Smooth muscle cell (in vitro differentiated cells): ENCODE results near the gene ZNF765. TPM values are rescaled to one million over a fixed set of nuclear protein-coding genes. Genes with fewer than 3 reads are reported as not detected.
"Not testable (repeated sequence)": the region's sequence is repeated elsewhere in the genome, so short reads cannot be mapped to it uniquely, and the experiment has no call there.

Experiments used
- DNase-seq: peaks from one replicate; lab custom pipeline; 2025; ENCODE audit not compliant: unreplicated experiment; lab: John Stamatoyannopoulos, UW
- H2AFZ ChIP-seq: fragments of 200-600 bp; sonication (generic); 2 replicates; pipeline ENCODE4 v1.6.0; 2016; ENCODE audit warnings: antibody characterized with exemption, low read depth, mild to moderate bottlenecking
- H3F3A ChIP-seq: fragments of 200-600 bp; sonication (generic); 2 replicates; pipeline ENCODE4 v1.6.0; 2017; ENCODE audit warnings: antibody characterized with exemption, low read depth
- H3K27ac ChIP-seq: fragments of 200-600 bp; sonication (generic); 2 replicates; pipeline ENCODE4 v1.5.1; 2016; ENCODE audit warnings: low read depth, mild to moderate bottlenecking
- H3K27me3 ChIP-seq: fragments of 200-600 bp; sonication (generic); 2 replicates; pipeline ENCODE4 v1.6.1; 2016; ENCODE audit warnings: low read depth, mild to moderate bottlenecking
- H3K36me3 ChIP-seq: fragments of 200-600 bp; sonication (generic); 2 replicates; pipeline ENCODE4 v1.5.1; 2016; ENCODE audit warnings: low read depth
- H3K4me1 ChIP-seq: fragments of 200-600 bp; sonication (generic); 2 replicates; pipeline ENCODE4 v1.5.1; 2016; ENCODE audit warnings: low read depth
- H3K4me2 ChIP-seq: fragments of 200-600 bp; sonication (generic); 2 replicates; pipeline ENCODE4 v1.6.0; 2016; ENCODE audit warnings: mild to moderate bottlenecking
- H3K4me3 ChIP-seq: fragments of 200-600 bp; sonication (generic); 2 replicates; pipeline ENCODE4 v1.5.1; 2016; ENCODE audit warnings: mild to moderate bottlenecking
- H3K79me2 ChIP-seq: fragments of 200-600 bp; sonication (generic); 2 replicates; pipeline ENCODE4 v1.6.0; 2016; ENCODE audit warnings: low read depth, mild to moderate bottlenecking
- H3K9ac ChIP-seq: fragments of 200-600 bp; sonication (generic); 2 replicates; pipeline ENCODE4 v1.6.0; 2016; ENCODE audit warnings: low read depth
- H3K9me3 ChIP-seq: fragments of 200-600 bp; sonication (generic); replicated peaks from 2 replicates; pipeline ENCODE4 v1.5.1; 2016; ENCODE audit warnings: low read depth
- H4K20me1 ChIP-seq: fragments of 200-600 bp; sonication (generic); 2 replicates; pipeline ENCODE4 v1.6.0; 2016; ENCODE audit warnings: low read depth
- WGBS: methylation state at CpG from one replicate; pipeline ENCODE4 v1.1.7; 2016; ENCODE audit warnings: low lambda C conversion rate; 5-methylcytosine and 5-hydroxymethylcytosine counted together
- polyA plus RNA-seq: library from polyadenylated mRNA; unstranded; fragments of >200 nt; fragmentation: Nextera tagmentation; extraction: Ambion mirVana; gene quantifications from 2 replicates; pipeline ENCODE4 v1.2.1, GENCODE V29; 2016
- total RNA-seq: library from RNA; depleted of rRNA; stranded (reverse); fragments of >200 nt; gene quantifications from 2 replicates; pipeline ENCODE4 v1.2.3, GENCODE V29; 2014
- TF ChIP-seq, protein P1 (sequence below): fragments of 200-600 bp; sonication (generic); IDR thresholded peaks from 2 replicates; pipeline ENCODE4 v1.5.1; 2017; ENCODE audit warnings: borderline replicate concordance, mild to moderate bottlenecking, antibody characterized with exemption; ENCODE audit not compliant: insufficient read depth, poor library complexity, severe bottlenecking

The ZNF765 gene
- total and polyA plus RNA-seq, 2 experiments from 2014 or later: 3.8 to 7.7 TPM

DNA sequence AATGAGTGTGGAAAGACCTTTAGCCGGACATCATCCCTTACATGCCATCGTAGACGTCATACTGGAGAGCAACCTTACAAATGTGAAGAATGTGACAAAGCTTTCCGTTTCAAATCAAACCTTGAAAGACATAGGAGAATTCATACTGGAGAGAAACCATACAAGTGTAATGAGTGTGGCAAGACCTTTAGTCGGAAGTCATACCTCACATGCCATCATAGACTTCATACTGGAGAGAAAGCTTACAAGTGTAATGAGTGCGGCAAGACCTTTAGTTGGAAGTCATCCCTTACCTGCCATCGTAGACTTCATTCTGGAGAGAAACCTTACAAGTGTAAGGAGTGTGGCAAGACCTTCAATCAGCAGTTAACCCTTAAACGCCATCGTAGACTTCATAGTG is 60.9 kb downstream of the ZNF765 start:
- Histone ChIP-seq H3K9me3 (peaks cover 38% of the 10 kb centered on the region), H3K9ac (no peak overlapping the region), H3K27me3 (no peaks in the 10 kb centered on the region), H3K4me2 (no peak overlapping the region), H3K36me3 (peaks cover 66% of the 10 kb centered on the region), H2AFZ (no peak overlapping the region), H3K4me1 (no peaks in the 10 kb centered on the region), H4K20me1 (no peaks in the 10 kb centered on the region), H3K4me3 (no peak overlapping the region), H3F3A (no peaks in the 10 kb centered on the region), H3K79me2 (no peaks in the 10 kb centered on the region), H3K27ac (no peak overlapping the region)
- TF ChIP-seq, protein P1, sequence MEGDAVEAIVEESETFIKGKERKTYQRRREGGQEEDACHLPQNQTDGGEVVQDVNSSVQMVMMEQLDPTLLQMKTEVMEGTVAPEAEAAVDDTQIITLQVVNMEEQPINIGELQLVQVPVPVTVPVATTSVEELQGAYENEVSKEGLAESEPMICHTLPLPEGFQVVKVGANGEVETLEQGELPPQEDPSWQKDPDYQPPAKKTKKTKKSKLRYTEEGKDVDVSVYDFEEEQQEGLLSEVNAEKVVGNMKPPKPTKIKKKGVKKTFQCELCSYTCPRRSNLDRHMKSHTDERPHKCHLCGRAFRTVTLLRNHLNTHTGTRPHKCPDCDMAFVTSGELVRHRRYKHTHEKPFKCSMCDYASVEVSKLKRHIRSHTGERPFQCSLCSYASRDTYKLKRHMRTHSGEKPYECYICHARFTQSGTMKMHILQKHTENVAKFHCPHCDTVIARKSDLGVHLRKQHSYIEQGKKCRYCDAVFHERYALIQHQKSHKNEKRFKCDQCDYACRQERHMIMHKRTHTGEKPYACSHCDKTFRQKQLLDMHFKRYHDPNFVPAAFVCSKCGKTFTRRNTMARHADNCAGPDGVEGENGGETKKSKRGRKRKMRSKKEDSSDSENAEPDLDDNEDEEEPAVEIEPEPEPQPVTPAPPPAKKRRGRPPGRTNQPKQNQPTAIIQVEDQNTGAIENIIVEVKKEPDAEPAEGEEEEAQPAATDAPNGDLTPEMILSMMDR: no peak
- WGBS: 93% methylated on average over 9 of the region's 9 CpGs
- DNase-seq: no peak

DNA sequence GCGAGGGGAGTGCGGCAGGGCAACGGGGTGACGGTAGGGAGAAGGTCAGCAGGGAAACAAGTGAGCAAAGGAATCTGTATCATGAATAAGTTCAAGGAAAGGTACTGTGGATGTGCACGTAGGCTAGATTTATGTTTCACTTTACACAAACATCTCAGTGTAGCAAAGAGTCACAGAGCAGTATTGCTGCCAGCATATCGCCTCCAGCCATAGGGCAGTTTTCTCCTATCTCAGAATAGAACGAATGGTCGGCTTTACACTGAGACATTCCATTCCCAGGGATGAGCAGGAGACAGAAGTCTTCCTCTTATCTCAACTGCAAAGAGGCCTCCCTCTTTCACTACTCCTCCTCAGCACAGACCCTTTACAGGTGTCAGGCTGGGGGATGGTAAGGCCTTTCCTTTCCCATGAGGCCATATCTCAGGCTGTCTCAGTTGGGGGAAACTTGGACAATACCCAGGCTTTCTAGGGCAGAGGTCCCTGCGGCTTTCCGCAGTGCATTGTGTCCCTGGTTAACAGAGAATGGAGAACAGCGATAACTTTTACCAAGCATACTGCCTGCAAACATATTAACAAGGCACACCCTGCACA is 65.3 kb downstream of the ZNF765 start:
- H3K79me2 ChIP-seq, H3F3A ChIP-seq, H3K27ac ChIP-seq, H3K4me1 ChIP-seq, H2AFZ ChIP-seq, H3K27me3 ChIP-seq, H3K4me2 ChIP-seq, H3K9ac ChIP-seq, DNase-seq, H4K20me1 ChIP-seq, H3K4me3 ChIP-seq: not testable (repeated sequence)
- WGBS: 79% methylated on average over 11 of the region's 11 CpGs
- Histone ChIP-seq H3K9me3 (peaks cover 16% of the 10 kb centered on the region), H3K36me3 (peaks cover 26% of the 10 kb centered on the region)

DNA sequence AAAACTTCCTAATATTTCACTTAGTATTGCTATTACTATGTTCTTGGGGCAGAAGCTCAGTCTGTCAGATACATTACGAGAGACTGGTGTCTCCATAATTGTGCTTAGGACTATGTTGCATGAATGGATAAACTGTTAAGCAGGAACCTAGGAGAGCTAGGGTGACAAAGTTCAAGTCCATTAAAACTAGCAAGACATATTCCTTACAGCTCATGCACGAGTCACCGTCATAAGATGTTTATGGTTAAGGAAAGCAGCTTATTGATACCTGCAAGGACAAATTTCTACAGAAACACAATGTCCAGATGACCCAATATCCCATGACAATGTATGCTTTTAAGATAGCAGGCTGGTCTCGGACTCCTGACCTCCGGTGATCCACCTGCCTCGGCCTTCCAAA is 66.9 kb downstream of the ZNF765 start:
- Histone ChIP-seq H3K27me3 (no peaks in the 10 kb centered on the region), H4K20me1 (no peaks in the 10 kb centered on the region), H3K9ac (no peak overlapping the region), H3K4me3 (no peak overlapping the region), H3K79me2 (no peaks in the 10 kb centered on the region), H2AFZ (no peak overlapping the region), H3K4me1 (no peaks in the 10 kb centered on the region), H3K9me3 (peaks cover 1% of the 10 kb centered on the region), H3K4me2 (no peak overlapping the region), H3F3A (no peaks in the 10 kb centered on the region), H3K36me3 (peaks cover 10% of the 10 kb centered on the region), H3K27ac (no peak overlapping the region)
- DNase-seq: no peak
- 93% methylated on average over 6 of the region's 6 CpGs for WGBS
- TF ChIP-seq, protein P1: no peak

DNA sequence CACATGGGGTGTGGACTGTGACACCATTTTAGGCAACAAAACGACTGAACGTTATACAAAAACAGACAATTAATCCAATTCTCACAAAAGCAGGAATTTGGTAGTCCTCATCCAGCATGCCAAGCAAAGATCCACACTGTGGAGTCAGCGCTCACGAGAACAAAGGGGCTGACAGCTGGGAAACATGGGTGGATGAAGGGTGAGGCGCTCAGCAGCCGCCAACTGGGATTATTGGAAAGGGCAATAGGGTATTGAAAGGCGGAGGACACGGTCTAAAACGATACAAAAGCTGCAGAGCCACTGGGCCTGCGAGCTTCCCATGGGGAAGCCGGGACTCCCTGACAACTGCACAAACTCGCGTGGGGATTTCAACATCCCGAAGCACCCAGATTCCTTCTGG is 67.9 kb downstream of the ZNF765 start:
- Histone ChIP-seq H3F3A (no peaks in the 10 kb centered on the region), H2AFZ (no peak overlapping the region), H3K79me2 (no peaks in the 10 kb centered on the region), H3K9ac (no peak overlapping the region), H3K36me3 (peaks cover 3% of the 10 kb centered on the region), H3K4me1 (no peaks in the 10 kb centered on the region), H3K4me3 (no peak overlapping the region), H3K4me2 (no peak overlapping the region), H3K9me3 (no peaks in the 10 kb centered on the region), H3K27me3 (no peaks in the 10 kb centered on the region), H4K20me1 (no peaks in the 10 kb centered on the region), H3K27ac (no peak overlapping the region)
- no peak for DNase-seq
- TF ChIP-seq, protein P1: no peak
- 70% methylated on average over 14 of the region's 14 CpGs for WGBS
